Measurements from ENCODE around the gene ARHGEF17. TPM values are rescaled to one million over a fixed set of nuclear protein-coding genes. Genes with fewer than 3 reads are reported as not detected.

ARHGEF17 gene
- total RNA-seq, 1 donor from 2014 or later: 56.5 TPM

GRCh38 chr11:73398721-73399120 is 90.6 kb downstream of the ARHGEF17 start:
- Histone ChIP-seq H3K27ac (no peak overlapping the region), H3K27me3 (ENCODE audit: low read depth) (no peaks in the 10 kb centered on the region), H3K4me1 (peaks cover 6% of the 10 kb centered on the region), H3K36me3 (peaks cover 29% of the 10 kb centered on the region), H3K9me3 (no peaks in the 10 kb centered on the region), H3K4me3 (no peak overlapping the region)
- ATAC-seq (no peak), DNase-seq (no peak)
- intact Hi-C loops (cut with DNase I): no loop called here
- no peak for TF ChIP-seq CTCF (IDR thresholded peaks at IDR 0.05)

GRCh38 chr11:73399159-73399590 is 91.1 kb downstream of the ARHGEF17 start:
- peaks cover 11% of the 10 kb centered on the region for H3K4me1 ChIP-seq
- DNase-seq: no peak
- intact Hi-C loops (cut with DNase I): no loop called here
- no peak overlapping the region for H3K4me3 ChIP-seq
- no peaks in the 10 kb centered on the region for H3K27me3 ChIP-seq (ENCODE audit: low read depth)
- TF ChIP-seq CTCF (IDR thresholded peaks at IDR 0.05): no peak
- H3K36me3 ChIP-seq: peaks cover 24% of the 10 kb centered on the region
- ATAC-seq: no peak
- no peaks in the 10 kb centered on the region for H3K9me3 ChIP-seq
- no peak overlapping the region for H3K27ac ChIP-seq

DNA sequence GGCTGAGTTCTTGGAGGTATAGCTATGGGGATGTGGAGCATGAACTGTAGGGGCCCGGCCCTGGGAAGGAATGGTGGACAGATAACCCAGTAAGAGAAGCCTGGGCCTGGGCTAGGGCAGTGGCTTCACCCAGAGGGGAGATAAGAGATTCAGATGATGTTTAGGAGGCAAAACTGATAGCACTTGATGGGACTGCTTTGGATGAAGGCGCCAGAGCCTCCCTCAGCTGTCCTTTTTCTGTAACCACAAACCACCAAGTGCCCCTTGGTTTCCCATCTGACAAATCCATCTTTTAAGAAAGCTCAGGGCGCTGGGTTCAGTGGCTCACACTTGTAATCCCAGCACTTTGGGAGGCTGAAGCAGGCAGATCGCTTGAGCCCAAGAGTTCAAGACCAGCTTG is 91.6 kb downstream of the ARHGEF17 start:
- H3K4me3 ChIP-seq: no peak overlapping the region
- no peak for TF ChIP-seq CTCF (IDR thresholded peaks at IDR 0.05)
- H3K27ac ChIP-seq: no peak overlapping the region
- ATAC-seq (no peak), DNase-seq (no peak)
- intact Hi-C loops (cut with DNase I): no loop called here
- no peaks in the 10 kb centered on the region for H3K27me3 ChIP-seq (ENCODE audit: low read depth)
- H3K9me3 ChIP-seq: no peaks in the 10 kb centered on the region
- peaks cover 14% of the 10 kb centered on the region for H3K4me1 ChIP-seq
- peaks cover 20% of the 10 kb centered on the region for H3K36me3 ChIP-seq

GRCh38 chr11:73400293-73400692 is 92.2 kb downstream of the ARHGEF17 start:
- Histone ChIP-seq H3K27ac (no peak overlapping the region), H3K9me3 (no peaks in the 10 kb centered on the region), H3K4me1 (peaks cover 14% of the 10 kb centered on the region), H3K27me3 (ENCODE audit: low read depth) (no peaks in the 10 kb centered on the region), H3K4me3 (no peak overlapping the region), H3K36me3 (peaks cover 22% of the 10 kb centered on the region)
- intact Hi-C loops (cut with DNase I): no loop called here
- ATAC-seq (no peak), DNase-seq (no peak)
- TF ChIP-seq CTCF (IDR thresholded peaks at IDR 0.05): no peak

GRCh38 chr11:73401217-73401923 is 93.3 kb downstream of the ARHGEF17 start:
- H3K27ac ChIP-seq: no peak overlapping the region
- ATAC-seq: no peak
- intact Hi-C loops (cut with DNase I): no loop called here
- TF ChIP-seq CTCF (IDR thresholded peaks at IDR 0.05): no peak
- peaks cover 14% of the 10 kb centered on the region for H3K4me1 ChIP-seq
- H3K4me3 ChIP-seq: no peak overlapping the region
- H3K36me3 ChIP-seq: peaks cover 26% of the 10 kb centered on the region
- no peaks in the 10 kb centered on the region for H3K9me3 ChIP-seq
- no peaks in the 10 kb centered on the region for H3K27me3 ChIP-seq (ENCODE audit: low read depth)
- no peak for DNase-seq
